IPS-20b (cell line): ENCODE measurements around the gene GALNT18.

ENCODE experiments used
- H3K27ac ChIP-seq: one replicate; pipeline ENCODE4 v1.5.1; 2013; ENCODE audit warnings: low read length
- H3K27me3 ChIP-seq: 2 replicates; pipeline ENCODE4 v1.6.1; 2013; ENCODE audit warnings: mild to moderate bottlenecking, low read length, inconsistent platforms; ENCODE audit not compliant: insufficient read depth
- H3K36me3 ChIP-seq: 2 replicates; pipeline ENCODE4 v1.6.1; 2013; ENCODE audit warnings: low read depth, mild to moderate bottlenecking, inconsistent platforms, low read length, moderate library complexity; ENCODE audit not compliant: insufficient read depth
- H3K4me1 ChIP-seq: 2 replicates; pipeline ENCODE4 v1.6.1; 2013; ENCODE audit warnings: mild to moderate bottlenecking, control low read depth, inconsistent platforms, low read length, moderate library complexity; ENCODE audit not compliant: insufficient read depth
- H3K4me3 ChIP-seq: 2 replicates; pipeline ENCODE4 v1.5.1; 2013; ENCODE audit warnings: mild to moderate bottlenecking, low read length, inconsistent platforms
- H3K9ac ChIP-seq: 2 replicates; pipeline ENCODE4 v1.6.1; 2013; ENCODE audit warnings: low read depth, mild to moderate bottlenecking, inconsistent platforms, low read length, moderate library complexity
- H3K9me3 ChIP-seq: 2 replicates; pipeline ENCODE4 v1.6.1; 2013; ENCODE audit warnings: mild to moderate bottlenecking, low read depth, low read length, inconsistent platforms; ENCODE audit not compliant: insufficient read depth

Gene GALNT18

DNA sequence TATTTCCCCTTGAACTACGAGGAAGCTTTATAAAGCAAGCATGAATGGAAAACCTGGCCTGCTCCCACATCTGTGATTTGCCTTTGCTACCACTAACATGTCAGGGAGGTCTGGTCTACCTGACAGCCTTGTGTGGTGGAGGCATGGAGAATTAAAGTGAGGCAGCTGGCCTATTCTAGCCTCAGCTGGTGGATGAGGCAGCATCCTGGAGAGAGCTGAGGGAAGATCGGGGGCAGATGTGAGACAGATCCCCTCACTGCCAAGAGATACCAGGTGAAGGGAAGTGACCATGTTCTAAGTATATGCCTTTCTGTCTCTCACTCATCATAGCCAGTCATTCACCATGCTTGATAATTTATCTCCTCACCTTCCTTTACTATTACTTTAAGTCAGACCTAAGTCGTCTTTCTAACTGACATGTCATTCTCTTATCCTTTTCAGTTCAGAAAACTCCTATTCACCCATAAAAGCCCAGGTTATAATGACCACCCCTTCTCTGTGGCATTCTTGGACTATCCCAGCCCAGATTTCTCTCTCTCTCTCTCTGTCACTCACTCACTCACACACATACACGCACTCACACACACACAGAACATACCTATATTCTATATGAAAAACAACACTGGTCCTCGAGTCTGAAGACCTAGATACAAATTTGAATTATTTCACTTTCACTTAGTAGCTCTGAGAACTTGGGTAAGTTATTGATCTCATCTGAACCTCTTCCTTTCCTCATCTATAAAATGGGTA, 359.5 kb downstream of the GALNT18 start:
- Histone ChIP-seq H3K27me3 (no peaks in the 10 kb centered on the region), H3K9me3 (no peaks in the 10 kb centered on the region), H3K4me1 (no peaks in the 10 kb centered on the region), H3K4me3 (no peak overlapping the region), H3K36me3 (no peaks in the 10 kb centered on the region), H3K27ac (no peak overlapping the region), H3K9ac (no peak overlapping the region)

GRCh38 chr11:11261629-11262028, 360.2 kb downstream of the GALNT18 start:
- H3K9ac ChIP-seq = no peak overlapping the region
- no peaks in the 10 kb centered on the region for H3K9me3 ChIP-seq
- no peaks in the 10 kb centered on the region for H3K36me3 ChIP-seq
- no peak overlapping the region for H3K4me3 ChIP-seq
- no peak overlapping the region for H3K27ac ChIP-seq
- H3K27me3 ChIP-seq = no peaks in the 10 kb centered on the region
- H3K4me1 ChIP-seq = no peaks in the 10 kb centered on the region

DNA sequence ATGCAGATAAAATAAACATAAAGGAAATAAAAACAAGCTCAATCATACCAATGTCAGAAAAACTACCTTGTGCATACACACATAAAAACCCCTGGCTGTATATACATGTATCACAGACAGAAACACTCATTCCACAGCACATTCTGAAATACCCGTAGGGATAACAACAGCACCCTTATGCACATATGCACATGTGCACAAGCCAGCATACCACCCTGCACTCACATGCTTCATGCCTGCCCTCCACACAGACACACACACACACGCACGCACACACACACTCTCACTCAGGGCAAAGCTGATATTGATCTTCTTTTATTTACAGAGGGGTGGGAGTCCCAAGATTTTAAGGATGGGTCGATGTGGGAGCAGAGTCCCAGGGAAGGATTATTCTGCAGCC, 360.9 kb downstream of the GALNT18 start:
- H3K36me3 ChIP-seq = no peaks in the 10 kb centered on the region
- no peaks in the 10 kb centered on the region for H3K9me3 ChIP-seq
- no peaks in the 10 kb centered on the region for H3K4me1 ChIP-seq
- H3K4me3 ChIP-seq = no peak overlapping the region
- no peak overlapping the region for H3K27ac ChIP-seq
- no peak overlapping the region for H3K9ac ChIP-seq
- H3K27me3 ChIP-seq = no peaks in the 10 kb centered on the region

DNA sequence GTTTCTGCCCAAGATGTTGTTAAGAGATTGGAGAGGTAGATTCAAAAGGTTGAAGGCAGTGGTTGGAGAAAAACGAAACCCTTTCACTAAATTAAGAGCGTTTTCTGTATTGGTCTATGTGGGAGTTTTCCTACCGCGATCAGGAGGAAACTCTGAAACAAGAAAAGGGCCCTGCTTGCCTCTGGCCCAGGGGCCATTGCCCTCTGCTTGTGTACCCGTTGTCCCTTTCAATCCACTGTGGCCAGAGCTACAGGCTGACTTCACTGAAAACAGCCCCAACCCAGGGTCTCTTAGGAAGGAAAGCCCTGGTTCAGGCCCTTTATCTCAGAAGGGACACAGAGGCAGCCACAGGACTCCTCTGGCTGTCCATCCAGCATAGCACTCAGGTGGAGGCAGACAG, 367.8 kb downstream of the GALNT18 start:
- no peaks in the 10 kb centered on the region for H3K36me3 ChIP-seq
- H3K4me3 ChIP-seq = no peak overlapping the region
- H3K4me1 ChIP-seq = no peaks in the 10 kb centered on the region
- no peak overlapping the region for H3K9ac ChIP-seq
- H3K27me3 ChIP-seq = no peaks in the 10 kb centered on the region
- no peak overlapping the region for H3K27ac ChIP-seq
- H3K9me3 ChIP-seq = no peaks in the 10 kb centered on the region

DNA sequence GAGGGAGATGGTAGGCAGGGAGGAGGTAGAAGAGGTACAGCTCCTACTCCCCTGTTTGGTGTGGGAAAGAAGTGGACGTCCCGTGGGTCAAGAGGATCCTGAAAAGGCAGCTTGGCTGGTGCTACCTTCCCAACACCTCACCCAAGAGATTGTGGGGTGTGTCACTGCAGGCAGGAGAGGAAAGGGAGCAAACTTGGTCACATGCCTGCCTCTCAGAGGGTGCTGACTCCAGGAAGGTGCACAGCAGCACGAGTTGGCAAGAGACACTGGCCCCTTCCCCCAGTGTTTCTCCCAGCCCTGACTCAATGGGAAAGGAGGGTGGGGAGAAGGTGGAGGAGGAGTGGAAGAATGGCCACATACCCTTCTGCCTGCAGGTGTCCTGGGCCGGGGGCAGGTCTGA, 368.3 kb downstream of the GALNT18 start:
- H3K27ac ChIP-seq = no peak overlapping the region
- H3K9ac ChIP-seq = no peak overlapping the region
- no peak overlapping the region for H3K4me3 ChIP-seq
- no peaks in the 10 kb centered on the region for H3K4me1 ChIP-seq
- no peaks in the 10 kb centered on the region for H3K27me3 ChIP-seq
- no peaks in the 10 kb centered on the region for H3K9me3 ChIP-seq
- no peaks in the 10 kb centered on the region for H3K36me3 ChIP-seq

DNA sequence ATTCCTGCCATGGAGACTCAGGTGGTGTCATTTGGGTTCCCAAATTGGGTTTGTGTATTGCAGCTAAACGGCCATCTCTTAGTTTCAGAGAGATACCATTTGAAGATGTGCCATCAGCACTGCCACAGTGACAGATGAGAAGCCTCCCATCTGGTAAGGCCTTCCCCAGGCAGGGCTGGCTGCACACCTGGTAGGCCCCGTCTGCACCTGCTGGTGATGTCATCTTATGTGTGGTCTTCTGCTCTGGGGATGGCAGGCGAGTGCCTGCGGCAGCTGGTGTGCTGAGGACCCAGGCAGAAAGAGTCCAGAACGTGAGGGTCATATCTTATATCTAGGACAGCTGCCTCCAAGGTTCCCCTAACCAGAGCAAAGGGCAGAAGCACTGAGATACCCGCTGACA, 369.4 kb downstream of the GALNT18 start:
- Histone ChIP-seq H3K36me3 (no peaks in the 10 kb centered on the region), H3K4me3 (no peak overlapping the region), H3K4me1 (no peaks in the 10 kb centered on the region), H3K9ac (no peak overlapping the region), H3K9me3 (no peaks in the 10 kb centered on the region), H3K27ac (no peak overlapping the region), H3K27me3 (no peaks in the 10 kb centered on the region)

DNA sequence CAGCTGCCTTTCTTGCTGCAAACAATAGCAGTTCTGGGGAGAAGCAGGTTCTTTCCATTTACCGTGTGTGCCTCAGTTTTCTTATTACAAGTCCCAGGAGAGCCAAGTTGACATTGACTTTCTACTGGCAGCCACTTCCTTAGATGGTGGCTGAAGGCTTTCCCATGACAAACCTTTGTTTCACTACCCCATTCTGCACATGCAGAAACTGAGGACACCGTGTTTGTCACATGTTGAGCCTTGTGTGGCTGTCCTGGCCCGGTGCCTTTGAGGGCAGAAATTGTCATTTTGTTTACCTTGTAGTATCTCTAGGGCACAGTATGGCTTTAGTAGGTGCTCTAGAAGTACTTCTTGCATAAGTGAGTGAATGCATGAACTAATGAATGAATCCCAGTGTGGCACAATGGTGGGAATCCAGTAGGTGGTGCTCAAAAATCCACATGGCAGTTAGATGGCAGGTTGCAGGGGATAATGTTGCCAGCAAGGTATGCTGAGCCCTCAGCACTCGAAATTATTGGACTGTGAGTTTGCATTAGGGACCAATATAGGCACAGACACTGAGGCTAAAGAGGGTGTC, 370.3 kb downstream of the GALNT18 start:
- Histone ChIP-seq H3K9me3 (peaks cover 5% of the 10 kb centered on the region; the same call in 1 of the 2 replicates), H3K27me3 (peaks cover 5% of the 10 kb centered on the region; the same call in 1 of the 2 replicates), H3K27ac (no peak overlapping the region), H3K9ac (no peak overlapping the region), H3K4me3 (no peak overlapping the region), H3K36me3 (no peaks in the 10 kb centered on the region), H3K4me1 (no peaks in the 10 kb centered on the region)

- H3K4me3 ChIP-seq = no peak overlapping the region
- H3K9ac ChIP-seq = no peak overlapping the region
- peaks cover 7% of the 10 kb centered on the region; the same call in 1 of the 2 replicates for H3K27me3 ChIP-seq
- peaks cover 5% of the 10 kb centered on the region; the same call in 1 of the 2 replicates for H3K9me3 ChIP-seq
- H3K27ac ChIP-seq = no peak overlapping the region
- H3K36me3 ChIP-seq = no peaks in the 10 kb centered on the region
- no peaks in the 10 kb centered on the region for H3K4me1 ChIP-seq
These were observed 371.3 kb downstream of the GALNT18 start for GRCh38 chr11:11250470-11250869.

GRCh38 chr11:11247576-11247975, 374.2 kb downstream of the GALNT18 start:
- H3K9ac ChIP-seq = no peak overlapping the region
- no peak overlapping the region for H3K4me3 ChIP-seq
- no peak overlapping the region for H3K27ac ChIP-seq
- peaks cover 10% of the 10 kb centered on the region; the same call in 1 of the 2 replicates for H3K4me1 ChIP-seq
- H3K9me3 ChIP-seq = peaks cover 5% of the 10 kb centered on the region; the same call in 1 of the 2 replicates
- no peaks in the 10 kb centered on the region for H3K36me3 ChIP-seq
- H3K27me3 ChIP-seq = peaks cover 7% of the 10 kb centered on the region; the same call in 1 of the 2 replicates

- Histone ChIP-seq H3K36me3 (no peaks in the 10 kb centered on the region), H3K4me1 (peaks cover 10% of the 10 kb centered on the region; the same call in 1 of the 2 replicates), H3K27ac (no peak overlapping the region), H3K4me3 (no peak overlapping the region), H3K9me3 (peaks cover 5% of the 10 kb centered on the region; the same call in 1 of the 2 replicates), H3K27me3 (peaks cover 7% of the 10 kb centered on the region; the same call in 1 of the 2 replicates), H3K9ac (no peak overlapping the region)
These were observed 374.7 kb downstream of the GALNT18 start for GRCh38 chr11:11247086-11247485.

DNA sequence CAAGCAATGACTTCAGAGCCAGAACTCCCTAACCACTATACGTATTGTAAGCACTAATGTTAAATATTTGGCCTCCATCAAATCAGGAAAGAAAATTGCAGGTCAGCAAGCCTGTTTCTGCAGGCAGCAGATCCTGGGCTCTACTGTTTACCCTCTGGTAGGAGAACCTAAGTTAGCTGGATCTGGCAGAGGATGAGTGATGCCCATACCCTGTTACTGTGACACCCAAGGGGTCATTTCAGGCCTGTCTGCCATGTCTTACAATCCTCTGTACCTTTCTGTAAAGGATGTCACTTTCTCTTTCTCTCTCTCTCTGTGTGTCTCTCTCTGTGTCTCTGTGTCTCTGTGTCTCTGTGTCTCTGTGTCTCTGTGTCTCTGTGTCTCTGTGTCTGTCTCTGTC, 375.6 kb downstream of the GALNT18 start:
- Histone ChIP-seq H3K27ac (no peak overlapping the region), H3K27me3 (peaks cover 7% of the 10 kb centered on the region; the same call in 1 of the 2 replicates), H3K9ac (no peak overlapping the region), H3K9me3 (peaks cover 5% of the 10 kb centered on the region; the same call in 1 of the 2 replicates), H3K4me1 (peaks cover 10% of the 10 kb centered on the region; the same call in 1 of the 2 replicates), H3K36me3 (no peaks in the 10 kb centered on the region), H3K4me3 (no peak overlapping the region)

GRCh38 chr11:11245453-11245852, 376.4 kb downstream of the GALNT18 start:
- peaks cover 5% of the 10 kb centered on the region; the same call in 1 of the 2 replicates for H3K9me3 ChIP-seq
- no peaks in the 10 kb centered on the region for H3K36me3 ChIP-seq
- no peak overlapping the region for H3K27ac ChIP-seq
- no peak overlapping the region for H3K4me3 ChIP-seq
- peaks cover 10% of the 10 kb centered on the region; the same call in 1 of the 2 replicates for H3K4me1 ChIP-seq
- peaks cover 7% of the 10 kb centered on the region; the same call in 1 of the 2 replicates for H3K27me3 ChIP-seq
- no peak overlapping the region for H3K9ac ChIP-seq
